ENCODE data around the gene GNG13. TPM values are rescaled to one million over a fixed set of nuclear protein-coding genes. Genes with fewer than 3 reads are reported as not detected.

GNG13 gene
- total RNA-seq, 4 donors from 2014 or later, result not detected

DNA sequence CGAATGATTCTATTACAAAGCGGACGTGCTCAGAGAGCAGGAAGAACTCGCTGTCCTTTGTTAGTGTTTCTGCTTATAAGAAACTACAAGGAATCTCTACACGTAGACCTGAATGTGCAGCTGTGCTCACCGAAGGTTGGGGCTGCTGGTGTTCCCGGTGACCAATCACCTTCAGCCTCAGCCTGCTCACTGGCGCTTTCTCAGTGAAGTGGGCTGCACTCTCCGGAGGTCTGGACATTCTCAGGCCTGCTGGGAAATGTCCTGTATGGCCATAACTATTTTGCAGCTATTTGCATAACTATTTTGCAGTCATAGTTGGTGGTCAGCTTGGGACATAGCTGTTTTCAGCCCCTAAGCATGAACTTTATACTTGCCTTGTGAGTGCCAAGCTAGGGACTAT lies 50.0 kb downstream of the GNG13 start:
- no peaks in the 10 kb centered on the region for H3K4me1 ChIP-seq
- TF ChIP-seq, protein P1, sequence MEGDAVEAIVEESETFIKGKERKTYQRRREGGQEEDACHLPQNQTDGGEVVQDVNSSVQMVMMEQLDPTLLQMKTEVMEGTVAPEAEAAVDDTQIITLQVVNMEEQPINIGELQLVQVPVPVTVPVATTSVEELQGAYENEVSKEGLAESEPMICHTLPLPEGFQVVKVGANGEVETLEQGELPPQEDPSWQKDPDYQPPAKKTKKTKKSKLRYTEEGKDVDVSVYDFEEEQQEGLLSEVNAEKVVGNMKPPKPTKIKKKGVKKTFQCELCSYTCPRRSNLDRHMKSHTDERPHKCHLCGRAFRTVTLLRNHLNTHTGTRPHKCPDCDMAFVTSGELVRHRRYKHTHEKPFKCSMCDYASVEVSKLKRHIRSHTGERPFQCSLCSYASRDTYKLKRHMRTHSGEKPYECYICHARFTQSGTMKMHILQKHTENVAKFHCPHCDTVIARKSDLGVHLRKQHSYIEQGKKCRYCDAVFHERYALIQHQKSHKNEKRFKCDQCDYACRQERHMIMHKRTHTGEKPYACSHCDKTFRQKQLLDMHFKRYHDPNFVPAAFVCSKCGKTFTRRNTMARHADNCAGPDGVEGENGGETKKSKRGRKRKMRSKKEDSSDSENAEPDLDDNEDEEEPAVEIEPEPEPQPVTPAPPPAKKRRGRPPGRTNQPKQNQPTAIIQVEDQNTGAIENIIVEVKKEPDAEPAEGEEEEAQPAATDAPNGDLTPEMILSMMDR (IDR thresholded peaks at IDR 0.05), result no peak
- no peak for TF ChIP-seq POLR2A (IDR thresholded peaks at IDR 0.05)
- no peak overlapping the region for H3K27ac ChIP-seq
- no peaks in the 10 kb centered on the region for H3K27me3 ChIP-seq
- no peaks in the 10 kb centered on the region for H3K9me3 ChIP-seq
- no peaks in the 10 kb centered on the region for H3K36me3 ChIP-seq
- DNase-seq, result no peak
- no peak overlapping the region for H3K4me3 ChIP-seq
- intact Hi-C loops (cut with DNase I; ENCODE audit: low total_unique reads), result no loop called here

DNA sequence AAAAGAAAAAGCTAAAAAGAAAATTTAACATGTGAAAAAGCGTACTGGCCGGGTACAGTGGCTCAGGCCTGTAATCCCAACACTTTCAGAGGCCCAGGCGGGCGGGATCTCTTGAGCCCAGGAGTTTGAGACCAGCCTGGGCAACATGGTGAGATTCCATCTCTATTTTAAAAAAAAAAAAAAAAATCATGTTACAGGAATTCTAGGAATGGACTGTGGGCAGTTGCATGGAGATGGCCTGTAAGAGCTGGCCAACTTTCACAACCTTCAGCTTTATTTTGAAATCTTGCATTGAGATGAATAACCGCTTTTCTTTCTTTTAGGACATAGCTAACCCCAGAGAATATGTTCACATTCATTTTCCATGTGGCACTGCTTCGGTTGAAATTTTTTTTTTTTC lies 51.5 kb downstream of the GNG13 start:
- Histone ChIP-seq H3K36me3 (no peaks in the 10 kb centered on the region), H3K27me3 (no peaks in the 10 kb centered on the region), H3K27ac (no peak overlapping the region), H3K4me3 (no peak overlapping the region), H3K9me3 (no peaks in the 10 kb centered on the region), H3K4me1 (no peaks in the 10 kb centered on the region)
- TF ChIP-seq, protein P1 (IDR thresholded peaks at IDR 0.05), result no peak
- intact Hi-C loops (cut with DNase I; ENCODE audit: low total_unique reads), result no loop called here
- DNase-seq, result no peak

MicroRNA genes within 50 kb of the gene (microRNA counts, 767-probe panel; counts per million panel counts)
- 0 to 394 counts per million in 2 donors for microRNA hsa-miR-662

Small RNA genes within 50 kb of the gene (microRNA-seq; reads per million reads assigned to microRNA genes)
- not detected for gene MIR662 (ENCODE audit: borderline microRNAs expressed, borderline replicate concordance)

Small RNA genes within 50 kb of the gene (small RNA-seq; reads per million reads assigned to genes)
- gene MIR662, result not detected

Other genes starting within 250 kb of the GNG13 start
- not detected for gene PRR35, start 240.3 kb downstream of the GNG13 start, total RNA-seq
- gene NHLRC4, start 233.7 kb downstream of the GNG13 start, total RNA-seq, result 1 to 10 TPM; 1.2 to 7.5 (median 1.5) TPM
- gene PIGQ, start 230.8 kb downstream of the GNG13 start, total RNA-seq, result 10 to 100 TPM in 3 of 4 donors, 1 to 10 TPM in 1; 10.0 to 56.9 (median 30.7) TPM
- gene RAB40C, start 210.7 kb downstream of the GNG13 start, total RNA-seq, result 10 to 100 TPM in 2 of 4 donors, 1 to 10 TPM in 1, under 1 TPM in 1; 0.59 to 25.4 (median 14.3) TPM
- 1 to 10 TPM in 1 of 4 donors, under 1 TPM in 2, not detected in 1; 0.26 to 1.4 (median 0.76) TPM for gene WFIKKN1, start 169.7 kb downstream of the GNG13 start, total RNA-seq
- 100 to 1,000 TPM in 2 of 4 donors, 10 to 100 TPM in 2; 29.5 to 171 (median 97.1) TPM for gene METTL26, start 164.4 kb downstream of the GNG13 start, total RNA-seq
- 10 to 100 TPM in 2 of 4 donors, 1 to 10 TPM in 2; 2.6 to 62.0 (median 17.0) TPM for gene MCRIP2, start 158.9 kb downstream of the GNG13 start, total RNA-seq
- 10 to 100 TPM; 18.2 to 79.3 (median 46.9) TPM for gene WDR90, start 151.4 kb downstream of the GNG13 start, total RNA-seq
- gene RHOT2, start 132.6 kb downstream of the GNG13 start, total RNA-seq, result 10 to 100 TPM; 29.1 to 99.7 (median 71.7) TPM
- 1 to 10 TPM in 2 of 4 donors, not detected in 2; 1.5 to 2.0 TPM for gene RHBDL1, start 125.1 kb downstream of the GNG13 start, total RNA-seq
- gene STUB1, start 120.3 kb downstream of the GNG13 start, total RNA-seq, result 100 to 1,000 TPM in 2 of 4 donors, 10 to 100 TPM in 2; 62.7 to 212 (median 93.3) TPM
- gene JMJD8, start 116.4 kb downstream of the GNG13 start, total RNA-seq, result 100 to 1,000 TPM in 1 of 4 donors, 10 to 100 TPM in 3; 45.6 to 111 (median 57.4) TPM
- 10 to 100 TPM in 1 of 4 donors, 1 to 10 TPM in 3; 2.3 to 12.0 (median 4.2) TPM for gene WDR24, start 110.3 kb downstream of the GNG13 start, total RNA-seq
- under 1 TPM in 2 of 4 donors, not detected in 2; 0.21 to 0.37 TPM for gene FBXL16, start 94.9 kb downstream of the GNG13 start, total RNA-seq
- gene METRN, start 85.6 kb downstream of the GNG13 start, total RNA-seq, result 10 to 100 TPM; 19.1 to 76.5 (median 26.7) TPM
- gene ANTKMT, start 79.6 kb downstream of the GNG13 start, total RNA-seq, result 10 to 100 TPM in 3 of 4 donors, 1 to 10 TPM in 1; 6.2 to 21.1 (median 19.1) TPM
- gene CCDC78, start 74.3 kb downstream of the GNG13 start, total RNA-seq, result 1 to 10 TPM in 3 of 4 donors, not detected in 1; 1.3 to 5.3 (median 2.3) TPM
- 1 to 10 TPM in 2 of 4 donors, not detected in 2; 1.0 to 3.4 TPM for gene HAGHL, start 73.6 kb downstream of the GNG13 start, total RNA-seq
- gene CIAO3, start 59.7 kb downstream of the GNG13 start, total RNA-seq, result 10 to 100 TPM; 14.1 to 43.3 (median 25.0) TPM
- gene MSLN, start 40.0 kb downstream of the GNG13 start, total RNA-seq, result 10 to 100 TPM in 3 of 4 donors, 1 to 10 TPM in 1; 4.6 to 30.8 (median 15.7) TPM
- 10 to 100 TPM in 3 of 4 donors, 1 to 10 TPM in 1; 5.9 to 80.0 (median 16.7) TPM for gene RPUSD1, start 12.4 kb downstream of the GNG13 start, total RNA-seq
- gene CHTF18, start 12.1 kb downstream of the GNG13 start, total RNA-seq, result 100 to 1,000 TPM in 1 of 4 donors, 10 to 100 TPM in 2, under 1 TPM in 1; under 0.01 to 895 (median 31.1) TPM
- 10 to 100 TPM; 21.8 to 47.9 (median 36.0) TPM for gene LMF1, start 170.2 kb upstream of the GNG13 start, total RNA-seq
- gene SOX8, start 181.0 kb upstream of the GNG13 start, total RNA-seq, result 1 to 10 TPM in 2 of 4 donors, under 1 TPM in 1, not detected in 1; under 0.01 to 6.4 (median 1.1) TPM